K562 (cell line): Measurements from ENCODE around the gene TMEM164. TPM values are rescaled to one million over a fixed set of nuclear protein-coding genes. Genes with fewer than 3 reads are reported as not detected.

Source experiments
- HDAC2 ChIP-seq: fragments of 450-650 bp; IDR thresholded peaks from 2 replicates; pipeline ENCODE4 v1.6.1; 2016; ENCODE audit warnings: mild to moderate bottlenecking
- MAFG ChIP-seq: fragments of 450-650 bp; conservative IDR thresholded peaks from 2 replicates; pipeline ENCODE4 v1.6.1; 2016; ENCODE audit warnings: missing genetic modification characterization, missing compliant biosample characterization
- SP2 ChIP-seq: IDR thresholded peaks from 2 replicates; pipeline ENCODE4 v1.6.1; 2011; ENCODE audit warnings: mild to moderate bottlenecking, low read depth, low read length, moderate library complexity; ENCODE audit not compliant: poor library complexity, severe bottlenecking; ENCODE audit errors: extremely low read depth
- TCFL5 ChIP-seq: fragments of 250-450 bp; sonication (Bioruptor Pico); conservative IDR thresholded peaks from 2 replicates; pipeline ENCODE4 v1.6.1; 2021; ENCODE audit warnings: mild to moderate bottlenecking, moderate library complexity, matching md5 sums
- ZNF133 ChIP-seq: fragments of 250-450 bp; sonication (Bioruptor Pico); IDR thresholded peaks from 2 replicates; pipeline ENCODE4 v1.4.0; 2020; ENCODE audit warnings: mild to moderate bottlenecking
- polyA plus RNA-seq, 8 experiments: library from polyadenylated mRNA; depleted of rRNA in 4 of 8; stranded (reverse) in 5 of 8; unstranded in 3 of 8; fragments of >200 nt; fragmentation: Nextera tagmentation in 2 of 8; fragmentation: Illumina TruSeq in 1 of 8; extraction: Ambion mirVana in 2 of 8; extraction: Trizol in 1 of 8; gene quantifications; 2 replicates each; pipeline versions ENCODE4 v1.2.1 to v1.2.3, GENCODE V29; 2011 to 2014; ENCODE audit warnings: inconsistent platforms in 1 of 8, missing spikeins in 1 of 8
- total RNA-seq, 7 experiments: library from RNA; depleted of rRNA in 6 of 7; stranded (reverse); fragments of >200 nt in 6 of 7; fragmentation: Illumina TruSeq in 2 of 7; extraction: Trizol in 2 of 7; gene quantifications; 2 replicates each; pipeline versions ENCODE4 v1.2.1 to v1.2.3, GENCODE V29; 2011 to 2021; ENCODE audit warnings: low replicate concordance in 1 of 7
- TF ChIP-seq, protein P1 (sequence below), 3 experiments: fragments of 200-800 bp in 1 of 3; fragments of 250-450 bp in 1 of 3; fragments of 450-650 bp in 1 of 3; sonication (Bioruptor Pico) in 1 of 3; sonication (Bioruptor generic) in 1 of 3; formaldehyde crosslinking in 1 of 3; IDR thresholded peaks; 2 replicates each; pipeline versions ENCODE4 v1.6.1 to v1.8.0; 2016 to 2022; ENCODE audit warnings: mild to moderate bottlenecking in 2 of 3, missing genetic modification characterization in 2 of 3, missing compliant biosample characterization in 1 of 3, moderate library complexity in 1 of 3
- TF ChIP-seq, protein P2 (sequence below): fragments of 250-450 bp; sonication (Bioruptor Pico); IDR thresholded peaks from 2 replicates; pipeline ENCODE4 v1.6.1; 2021; ENCODE audit warnings: mild to moderate bottlenecking

TMEM164 gene
- total and polyA plus RNA-seq, 9 of the 15 experiments (the other 6 are each of a cell fraction or from before 2014, with no cell fraction given): 2.4 to 57.3 (median 23.1) TPM

DNA sequence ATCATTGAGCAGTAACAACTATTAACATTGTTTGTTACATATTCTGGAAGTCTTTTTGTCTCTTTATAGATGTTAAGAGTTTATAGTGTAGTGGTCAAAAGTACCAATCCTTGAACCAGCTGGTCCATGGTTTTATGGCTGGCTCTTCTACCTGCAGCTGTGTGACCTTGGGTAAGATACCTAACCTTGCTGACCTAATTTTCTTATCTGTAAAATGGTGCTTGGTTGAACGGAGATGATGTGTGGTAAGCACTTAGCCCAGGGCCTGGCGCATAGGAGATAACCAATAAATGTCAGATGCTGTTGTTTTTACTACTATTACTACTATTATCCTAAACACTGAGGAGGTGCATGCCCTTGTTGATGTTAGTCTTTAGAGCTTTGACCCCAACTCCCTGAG lies 116.6 kb downstream of the TMEM164 start (continued):
- TF ChIP-seq, protein P1, sequence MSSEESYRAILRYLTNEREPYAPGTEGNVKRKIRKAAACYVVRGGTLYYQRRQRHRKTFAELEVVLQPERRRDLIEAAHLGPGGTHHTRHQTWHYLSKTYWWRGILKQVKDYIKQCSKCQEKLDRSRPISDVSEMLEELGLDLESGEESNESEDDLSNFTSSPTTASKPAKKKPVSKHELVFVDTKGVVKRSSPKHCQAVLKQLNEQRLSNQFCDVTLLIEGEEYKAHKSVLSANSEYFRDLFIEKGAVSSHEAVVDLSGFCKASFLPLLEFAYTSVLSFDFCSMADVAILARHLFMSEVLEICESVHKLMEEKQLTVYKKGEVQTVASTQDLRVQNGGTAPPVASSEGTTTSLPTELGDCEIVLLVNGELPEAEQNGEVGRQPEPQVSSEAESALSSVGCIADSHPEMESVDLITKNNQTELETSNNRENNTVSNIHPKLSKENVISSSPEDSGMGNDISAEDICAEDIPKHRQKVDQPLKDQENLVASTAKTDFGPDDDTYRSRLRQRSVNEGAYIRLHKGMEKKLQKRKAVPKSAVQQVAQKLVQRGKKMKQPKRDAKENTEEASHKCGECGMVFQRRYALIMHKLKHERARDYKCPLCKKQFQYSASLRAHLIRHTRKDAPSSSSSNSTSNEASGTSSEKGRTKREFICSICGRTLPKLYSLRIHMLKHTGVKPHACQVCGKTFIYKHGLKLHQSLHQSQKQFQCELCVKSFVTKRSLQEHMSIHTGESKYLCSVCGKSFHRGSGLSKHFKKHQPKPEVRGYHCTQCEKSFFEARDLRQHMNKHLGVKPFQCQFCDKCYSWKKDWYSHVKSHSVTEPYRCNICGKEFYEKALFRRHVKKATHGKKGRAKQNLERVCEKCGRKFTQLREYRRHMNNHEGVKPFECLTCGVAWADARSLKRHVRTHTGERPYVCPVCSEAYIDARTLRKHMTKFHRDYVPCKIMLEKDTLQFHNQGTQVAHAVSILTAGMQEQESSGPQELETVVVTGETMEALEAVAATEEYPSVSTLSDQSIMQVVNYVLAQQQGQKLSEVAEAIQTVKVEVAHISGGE (CRISPR knock-in tag; IDR thresholded peaks at IDR 0.05): no peak
- TF ChIP-seq, protein P2, sequence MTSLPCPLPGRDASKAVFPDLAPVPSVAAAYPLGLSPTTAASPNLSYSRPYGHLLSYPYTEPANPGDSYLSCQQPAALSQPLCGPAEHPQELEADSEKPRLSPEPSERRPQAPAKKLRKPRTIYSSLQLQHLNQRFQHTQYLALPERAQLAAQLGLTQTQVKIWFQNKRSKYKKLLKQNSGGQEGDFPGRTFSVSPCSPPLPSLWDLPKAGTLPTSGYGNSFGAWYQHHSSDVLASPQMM (CRISPR knock-in tag): no peak
- TF ChIP-seq TCFL5 (CRISPR knock-in tag): no peak
- no peak for TF ChIP-seq ZNF133 (CRISPR knock-in tag)
- no peak for TF ChIP-seq MAFG (tag)
- no peak for TF ChIP-seq HDAC2
- TF ChIP-seq SP2: no peak
- TF ChIP-seq, all 486 proteins: peak for 6
